WTC11 (cell line): ENCODE results near the gene ZCCHC9.

Source experiments
- TEAD1 ChIP-seq: sonication (generic); formaldehyde crosslinking; IDR thresholded peaks from 2 replicates; pipeline ENCODE4 v1.8.0; 2022; ENCODE audit warnings: mild to moderate bottlenecking, missing genetic modification reagents
- TF ChIP-seq, protein P1 (sequence below): fragments of 200-600 bp; IDR thresholded peaks from 2 replicates; pipeline ENCODE4 v1.8.0; 2022; ENCODE audit warnings: antibody characterized with exemption
- TF ChIP-seq, protein P2 (sequence below): sonication (generic); formaldehyde crosslinking; IDR thresholded peaks from 2 replicates; pipeline ENCODE4 v1.8.0; 2022; ENCODE audit warnings: mild to moderate bottlenecking, missing genetic modification reagents

DNA sequence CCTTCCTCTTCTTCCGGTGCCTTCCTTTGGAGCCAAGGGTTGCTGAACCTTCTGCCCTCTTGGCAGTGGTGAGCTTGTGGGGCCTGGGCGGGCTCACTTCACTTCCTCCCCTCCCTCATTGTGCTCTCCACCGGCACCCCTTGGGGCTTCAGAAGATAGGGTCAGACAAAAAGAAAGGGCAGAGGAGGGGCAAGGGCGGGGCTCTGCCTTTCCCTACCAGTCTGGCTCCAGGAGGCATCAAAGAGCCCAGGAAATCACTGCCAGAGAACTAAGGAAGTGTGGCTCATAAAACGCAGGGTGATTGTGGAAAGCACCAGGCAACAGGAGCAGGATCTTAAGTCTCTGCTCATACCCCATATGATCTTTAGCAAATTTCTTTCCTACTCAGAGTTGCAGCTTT is 57.7 kb downstream of the ZCCHC9 start:
- TF ChIP-seq, protein P1, sequence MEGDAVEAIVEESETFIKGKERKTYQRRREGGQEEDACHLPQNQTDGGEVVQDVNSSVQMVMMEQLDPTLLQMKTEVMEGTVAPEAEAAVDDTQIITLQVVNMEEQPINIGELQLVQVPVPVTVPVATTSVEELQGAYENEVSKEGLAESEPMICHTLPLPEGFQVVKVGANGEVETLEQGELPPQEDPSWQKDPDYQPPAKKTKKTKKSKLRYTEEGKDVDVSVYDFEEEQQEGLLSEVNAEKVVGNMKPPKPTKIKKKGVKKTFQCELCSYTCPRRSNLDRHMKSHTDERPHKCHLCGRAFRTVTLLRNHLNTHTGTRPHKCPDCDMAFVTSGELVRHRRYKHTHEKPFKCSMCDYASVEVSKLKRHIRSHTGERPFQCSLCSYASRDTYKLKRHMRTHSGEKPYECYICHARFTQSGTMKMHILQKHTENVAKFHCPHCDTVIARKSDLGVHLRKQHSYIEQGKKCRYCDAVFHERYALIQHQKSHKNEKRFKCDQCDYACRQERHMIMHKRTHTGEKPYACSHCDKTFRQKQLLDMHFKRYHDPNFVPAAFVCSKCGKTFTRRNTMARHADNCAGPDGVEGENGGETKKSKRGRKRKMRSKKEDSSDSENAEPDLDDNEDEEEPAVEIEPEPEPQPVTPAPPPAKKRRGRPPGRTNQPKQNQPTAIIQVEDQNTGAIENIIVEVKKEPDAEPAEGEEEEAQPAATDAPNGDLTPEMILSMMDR: no peak
- no peak for TF ChIP-seq TEAD1 (CRISPR knock-in tag)
- TF ChIP-seq, protein P2, sequence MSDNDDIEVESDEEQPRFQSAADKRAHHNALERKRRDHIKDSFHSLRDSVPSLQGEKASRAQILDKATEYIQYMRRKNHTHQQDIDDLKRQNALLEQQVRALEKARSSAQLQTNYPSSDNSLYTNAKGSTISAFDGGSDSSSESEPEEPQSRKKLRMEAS (CRISPR knock-in tag): no peak
